AML-193 (cell line): ENCODE measurements around the gene RPUSD1.
"Not testable (repeated sequence)": the region's sequence is repeated elsewhere in the genome, so short reads cannot be mapped to it uniquely, and the experiment has no call there.

Source experiments
- DNase-seq, 2 experiments: peaks; one replicate each; lab custom pipeline; 2025; lab: John Stamatoyannopoulos, UW

Gene RPUSD1

GRCh38 chr16:787978-788398, at the start of gene RPUSD1:
RPUSD1 (minus strand) TSS chr16:788381; CDS start chr16:787737, 644 bp downstream.
- no peak for DNase-seq

DNA sequence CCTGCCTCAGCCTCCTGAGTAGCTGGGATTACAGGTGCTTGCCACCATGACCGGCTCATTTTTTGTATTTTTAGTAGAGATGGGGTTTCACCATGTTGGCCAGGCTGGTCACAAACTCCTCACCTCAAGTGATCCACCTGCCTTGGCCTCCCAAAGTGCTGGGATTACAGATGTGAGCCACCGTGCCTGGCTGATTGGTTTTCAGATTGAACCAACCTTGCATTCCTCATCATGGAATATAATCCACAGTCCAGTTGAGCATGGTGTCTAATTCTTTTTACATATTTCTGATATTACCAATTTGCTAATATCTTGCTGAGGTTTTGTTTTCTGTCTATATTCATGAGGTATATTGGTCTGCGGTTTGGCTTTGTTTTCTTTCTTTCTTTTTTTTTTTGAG, 48.6 kb upstream of the RPUSD1 start:
- DNase-seq = not testable (repeated sequence)

- DNase-seq = no peak
Observed at GRCh38 chr16:836221-836620, 48.0 kb upstream of the RPUSD1 start.

DNA sequence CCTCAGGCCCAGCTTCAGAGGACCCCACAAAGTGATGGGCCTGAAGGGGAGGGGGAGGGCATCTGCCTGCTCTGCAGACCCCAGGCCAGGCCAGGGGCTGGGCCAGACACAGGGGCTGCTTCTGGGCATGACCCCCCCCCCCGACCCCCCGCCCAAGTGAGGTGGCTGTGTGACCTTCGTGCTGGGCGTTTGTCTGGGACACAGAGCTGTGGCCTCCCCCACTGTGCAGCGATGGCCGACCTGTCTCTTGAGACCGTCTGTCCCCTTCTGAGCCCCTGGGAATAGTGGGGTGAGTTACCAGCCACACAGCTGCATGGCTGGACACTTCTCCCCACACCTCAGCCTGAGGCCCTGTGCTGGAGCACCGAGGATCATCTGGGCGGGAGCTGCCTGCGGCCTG, 47.2 kb upstream of the RPUSD1 start:
- no peak for DNase-seq

DNA sequence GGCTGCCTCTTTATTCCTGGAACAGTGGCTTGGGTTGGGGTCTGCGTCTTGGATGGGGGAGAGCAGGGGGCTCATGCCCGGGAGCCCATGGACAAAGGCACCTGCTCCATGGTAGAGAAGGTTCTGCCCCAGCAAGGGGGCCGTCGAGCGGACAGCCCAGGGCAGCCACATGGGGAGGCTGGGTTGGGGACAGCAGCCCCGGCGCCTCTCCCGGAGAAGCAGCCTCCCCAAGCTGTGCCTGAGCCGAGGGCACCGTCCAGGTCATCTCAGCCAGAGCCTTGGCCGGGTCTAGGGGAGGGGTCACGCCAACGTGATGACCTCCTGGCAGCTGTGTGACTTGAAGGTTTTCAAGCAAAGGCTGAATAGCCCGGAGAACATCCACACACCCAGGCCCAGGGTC, 45.2 kb upstream of the RPUSD1 start:
- DNase-seq = no peak

- no peak for DNase-seq
Observed at GRCh38 chr16:832652-833336, 44.6 kb upstream of the RPUSD1 start.

- DNase-seq = no peak
Observed at GRCh38 chr16:831571-832413, 43.6 kb upstream of the RPUSD1 start.

- no peak for DNase-seq
Observed at GRCh38 chr16:830871-831570, 42.8 kb upstream of the RPUSD1 start.

- DNase-seq = no peak
Observed at GRCh38 chr16:830107-830870, 42.1 kb upstream of the RPUSD1 start.

DNA sequence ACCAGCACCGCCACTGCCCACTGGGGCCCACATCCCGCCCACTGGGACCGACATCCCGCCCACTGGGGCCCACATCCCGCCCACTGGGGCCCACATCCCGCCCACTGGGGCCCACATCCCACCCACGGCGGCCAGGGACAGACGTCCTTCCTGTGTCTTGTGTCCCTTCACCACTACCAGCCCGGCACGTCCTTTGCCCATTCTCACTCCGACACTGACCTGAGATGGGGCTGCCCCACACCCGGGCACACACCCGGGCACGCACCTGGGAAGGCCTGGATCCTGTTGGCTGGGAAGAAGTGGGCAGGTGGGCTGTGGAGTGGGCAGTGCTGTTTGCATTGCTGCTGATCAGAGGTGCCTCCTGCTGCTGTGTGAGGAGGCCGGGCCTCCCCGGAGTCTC, 40.7 kb upstream of the RPUSD1 start:
- DNase-seq = no peak

DNA sequence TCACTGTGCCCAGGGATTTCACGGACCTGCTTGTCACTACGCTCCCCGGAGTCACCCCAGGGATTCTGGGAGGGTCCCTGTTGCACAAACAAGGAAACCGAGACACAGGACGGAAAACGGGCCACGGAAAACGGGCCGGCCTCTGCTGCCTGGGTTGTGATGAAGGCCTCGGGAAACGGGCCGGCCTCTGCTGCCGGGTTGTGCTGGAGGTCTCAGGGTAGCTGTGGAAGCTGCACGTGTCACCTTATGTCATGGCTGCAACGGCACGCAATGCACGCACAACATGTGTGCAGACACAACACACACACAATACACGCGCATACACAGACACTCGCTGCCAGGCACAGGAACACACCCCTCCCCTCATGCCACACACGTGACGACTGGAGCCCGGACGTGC, 39.3 kb upstream of the RPUSD1 start:
- no peak for DNase-seq

- DNase-seq = no peak
Observed at GRCh38 chr16:825341-826061, 37.3 kb upstream of the RPUSD1 start.

DNA sequence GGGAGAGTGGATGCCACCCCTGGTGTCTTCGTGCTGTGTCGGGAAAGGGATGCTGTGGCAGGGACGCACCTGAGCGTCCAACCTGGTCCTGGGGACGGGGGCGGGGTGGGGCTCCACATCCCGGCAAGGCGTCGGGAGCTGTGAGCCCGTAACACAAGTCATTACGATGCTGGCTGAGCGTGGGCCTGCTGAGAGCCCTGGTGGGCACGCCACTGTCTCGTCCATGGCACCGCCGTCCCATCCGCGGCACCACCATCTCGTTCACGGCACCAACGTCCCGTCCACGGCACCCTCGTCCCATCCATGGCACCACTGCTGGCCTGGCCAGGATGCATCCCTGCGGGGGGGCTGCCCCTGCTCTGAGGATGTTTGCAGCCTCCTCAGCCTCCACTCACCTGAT, 36.4 kb upstream of the RPUSD1 start:
- DNase-seq = no peak

DNA sequence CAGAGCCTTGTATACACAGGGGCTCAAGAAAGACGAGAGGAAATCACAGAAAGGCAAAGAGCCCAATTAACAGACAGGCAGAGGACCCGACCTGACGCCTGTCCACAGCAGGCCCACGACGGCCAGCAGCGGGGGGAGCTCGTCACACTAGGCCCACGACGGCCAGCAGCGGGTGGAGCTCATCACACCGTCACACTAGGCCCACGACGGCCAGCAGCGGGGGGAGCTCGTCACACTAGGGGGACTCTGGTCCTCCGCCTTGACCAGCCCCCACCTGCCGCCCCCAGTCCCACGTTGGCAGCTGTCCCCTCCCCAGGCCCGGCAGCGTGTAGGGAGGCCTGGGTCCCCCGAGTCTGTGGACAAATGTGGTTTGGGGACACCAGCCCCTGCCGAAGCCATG, 36.0 kb upstream of the RPUSD1 start:
- no peak for DNase-seq

DNA sequence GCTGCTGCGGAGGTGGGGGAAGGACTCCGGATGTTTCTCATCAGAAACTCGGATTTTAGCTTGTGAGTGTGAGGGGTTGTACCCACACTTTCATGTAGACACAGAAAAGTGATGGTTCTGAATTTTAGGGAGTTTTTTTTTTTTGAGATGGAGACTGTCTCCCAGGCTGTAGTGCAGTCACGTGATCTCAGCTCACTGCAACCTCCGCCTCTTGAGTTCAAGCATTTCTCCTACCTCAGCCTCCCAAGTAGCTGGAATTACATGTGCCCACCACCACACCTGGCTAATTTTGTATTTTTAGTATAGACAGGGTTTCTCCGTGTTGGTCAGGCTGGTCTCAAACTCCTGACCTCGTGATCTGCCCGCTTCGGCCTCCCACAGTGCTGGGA, 34.7 kb upstream of the RPUSD1 start:
- DNase-seq = no peak

DNA sequence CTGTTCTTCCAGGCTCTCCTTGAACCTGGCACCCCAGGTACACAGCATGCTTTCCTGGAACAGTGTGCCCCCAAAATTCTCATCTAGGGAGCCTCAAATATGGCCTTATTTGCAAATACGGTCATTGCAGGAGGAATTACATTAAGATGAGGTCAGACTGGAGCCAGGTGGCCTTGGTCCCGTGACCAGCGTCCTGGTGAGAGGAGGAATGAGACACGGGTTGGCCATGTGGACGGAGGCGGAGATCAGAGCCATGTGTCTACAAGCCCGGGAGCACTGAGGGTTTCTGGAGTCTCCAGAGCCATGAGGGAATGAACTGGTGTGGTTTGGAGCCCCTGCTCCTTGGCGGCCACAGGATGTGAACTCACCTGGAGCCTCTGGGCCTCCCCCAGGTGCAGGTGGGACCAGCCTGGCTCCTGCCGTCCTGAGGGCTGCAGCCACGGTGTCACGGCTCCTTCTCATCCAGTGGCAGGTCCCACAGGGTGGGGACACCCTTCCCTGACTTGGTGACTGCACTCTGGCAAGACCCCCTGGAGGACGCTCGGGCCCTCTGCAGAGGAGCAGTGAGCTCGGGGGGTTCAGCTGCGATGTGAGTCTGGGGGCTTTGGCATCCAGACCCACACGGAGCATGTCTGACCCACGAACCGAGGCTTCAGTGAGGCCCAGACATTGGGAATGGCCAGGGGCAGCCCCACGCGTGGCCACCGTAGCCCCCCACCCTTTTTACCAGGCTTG, 34.2 kb upstream of the RPUSD1 start:
- no peak for DNase-seq

- no peak for DNase-seq
Observed at GRCh38 chr16:821751-822150, 33.6 kb upstream of the RPUSD1 start.

- DNase-seq = no peak
Observed at GRCh38 chr16:820748-821147, 32.6 kb upstream of the RPUSD1 start.

DNA sequence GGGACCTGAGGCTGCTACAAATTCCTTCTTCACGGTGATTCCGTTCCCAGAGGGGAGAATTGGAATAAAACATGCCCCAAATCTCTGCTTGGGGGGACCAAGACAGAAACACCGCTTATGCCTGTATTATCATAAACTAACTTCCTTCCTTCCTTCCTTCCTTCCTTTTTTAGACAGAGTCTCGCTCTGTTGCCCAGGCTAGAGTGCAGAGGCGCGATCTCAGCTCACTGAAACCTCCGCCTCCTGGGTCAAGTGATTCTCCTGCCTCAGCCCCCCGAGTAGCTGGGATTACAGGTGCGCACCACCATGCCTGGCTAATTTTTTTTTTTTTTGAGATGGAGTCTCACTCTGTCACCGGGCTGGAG, 31.8 kb upstream of the RPUSD1 start:
- not testable (repeated sequence) for DNase-seq

- no peak for DNase-seq
Observed at GRCh38 chr16:819336-820043, 31.3 kb upstream of the RPUSD1 start.
